GM23248 (cell line): ENCODE results near the gene RPL36A. TPM values are rescaled to one million over a fixed set of nuclear protein-coding genes. Genes with fewer than 3 reads are reported as not detected.

Experiments
- DNase-seq: peaks from one replicate; pipeline ENCODE4 v3.0.0-alpha.2; 2015
- H2AFZ ChIP-seq: fragments of 200-600 bp; sonication (generic); 2 replicates; pipeline ENCODE4 v1.6.1; 2016; ENCODE audit warnings: antibody characterized with exemption
- H3F3A ChIP-seq: fragments of 200-600 bp; sonication (generic); 2 replicates; pipeline ENCODE4 v1.6.1; 2016; ENCODE audit warnings: mild to moderate bottlenecking, antibody characterized with exemption, mixed run types; ENCODE audit not compliant: insufficient read depth
- H3K27ac ChIP-seq: fragments of 200-600 bp; sonication (generic); 2 replicates; pipeline ENCODE4 v1.5.1; 2016; ENCODE audit warnings: mild to moderate bottlenecking
- H3K27me3 ChIP-seq: fragments of 200-600 bp; sonication (generic); replicated peaks from 2 replicates; pipeline ENCODE4 v1.6.1; 2016; ENCODE audit warnings: mild to moderate bottlenecking; ENCODE audit not compliant: insufficient read depth
- H3K36me3 ChIP-seq: fragments of 200-600 bp; sonication (generic); 2 replicates; pipeline ENCODE4 v1.6.1; 2016; ENCODE audit warnings: low read depth, mild to moderate bottlenecking
- H3K4me1 ChIP-seq: fragments of 200-600 bp; sonication (generic); 2 replicates; pipeline ENCODE4 v1.6.1; 2016; ENCODE audit warnings: mild to moderate bottlenecking; ENCODE audit not compliant: insufficient read depth
- H3K4me2 ChIP-seq: fragments of 200-600 bp; sonication (generic); one replicate; pipeline ENCODE4 v1.6.1; 2016; ENCODE audit warnings: mild to moderate bottlenecking; ENCODE audit not compliant: unreplicated experiment
- H3K4me3 ChIP-seq: fragments of 200-600 bp; sonication (generic); 2 replicates; pipeline ENCODE4 v1.5.1; 2016; ENCODE audit warnings: mild to moderate bottlenecking
- H3K79me2 ChIP-seq: fragments of 200-600 bp; sonication (generic); 2 replicates; pipeline ENCODE4 v1.6.1; 2016; ENCODE audit warnings: mild to moderate bottlenecking; ENCODE audit not compliant: insufficient read depth
- H3K9ac ChIP-seq: fragments of 200-600 bp; sonication (generic); 2 replicates; pipeline ENCODE4 v1.6.1; 2016; ENCODE audit warnings: mild to moderate bottlenecking
- H3K9me2 ChIP-seq: fragments of 200-600 bp; sonication (generic); 2 replicates; pipeline ENCODE4 v1.6.1; 2016; ENCODE audit warnings: mixed run types, mild to moderate bottlenecking, moderate library complexity; ENCODE audit not compliant: insufficient read depth
- H3K9me3 ChIP-seq: fragments of 200-600 bp; sonication (generic); one replicate; pipeline ENCODE4 v1.6.1; 2017; ENCODE audit warnings: low read depth
- H4K20me1 ChIP-seq: fragments of 200-600 bp; sonication (generic); 2 replicates; pipeline ENCODE4 v1.6.0; 2016; ENCODE audit not compliant: insufficient read depth
- EZH2 ChIP-seq: fragments of 200-600 bp; sonication (generic); IDR thresholded peaks from 2 replicates; pipeline ENCODE4 v1.6.1; 2018; ENCODE audit warnings: antibody characterized with exemption, mild to moderate bottlenecking; ENCODE audit not compliant: insufficient read depth, poor library complexity, severe bottlenecking
- EZH2phosphoT487 ChIP-seq: fragments of 200-600 bp; sonication (generic); IDR thresholded peaks from 2 replicates; pipeline ENCODE4 v1.6.1; 2018; ENCODE audit warnings: antibody characterized with exemption, moderate library complexity, mild to moderate bottlenecking, low read depth; ENCODE audit not compliant: insufficient read depth
- WGBS, 2 experiments: methylation state at CpG; one replicate each; pipeline ENCODE4 v1.1.6; 2015 to 2017; ENCODE audit warnings: low lambda C conversion rate in 2 of 2, low coverage in 1 of 2; ENCODE audit errors: missing lambda C conversion rate in 2 of 2; 5-methylcytosine and 5-hydroxymethylcytosine counted together
- in situ Hi-C: fragments of 300-500 bp; cut with MboI; formaldehyde crosslinking; loops from 2 replicates; pipeline ENCODE4 v1.15.0; 2020
- polyA plus RNA-seq: library from polyadenylated mRNA; unstranded; fragments of >200 nt; fragmentation: Nextera tagmentation; extraction: Ambion mirVana; gene quantifications from 2 replicates; pipeline ENCODE4 v1.2.1, GENCODE V29; 2016
- total RNA-seq: library from RNA; depleted of rRNA; stranded (reverse); fragments of >200 nt; shearing (Covaris generic); gene quantifications from 2 replicates; pipeline ENCODE4 v1.2.3, GENCODE V29; 2014; rRNA removed

The RPL36A gene
- total and polyA plus RNA-seq, 2 experiments from 2014 or later = 240 to 331 TPM

- no peak for TF ChIP-seq EZH2phosphoT487
- TF ChIP-seq EZH2 = no peak
- peak overlapping the region; percentile 61 for H3K4me2 ChIP-seq
- H2AFZ ChIP-seq = no peak overlapping the region
- peak overlapping the region; percentile 74 for H3K27ac ChIP-seq
- H3K9me3 ChIP-seq = no peaks in the 10 kb centered on the region
- peaks cover 16% of the 10 kb centered on the region for H3F3A ChIP-seq
- no peaks in the 10 kb centered on the region for H3K79me2 ChIP-seq
- 47 to 55% methylated on average over 1 of the region's 1 CpG for WGBS, 2 experiments
- H3K27me3 ChIP-seq = no peaks in the 10 kb centered on the region
- no peaks in the 10 kb centered on the region for H3K9me2 ChIP-seq
- no peaks in the 10 kb centered on the region for H4K20me1 ChIP-seq
- DNase-seq = peak; percentile 61
- H3K4me3 ChIP-seq = no peak overlapping the region
- in situ Hi-C loops = no loop called here
- H3K36me3 ChIP-seq = no peaks in the 10 kb centered on the region
- peaks cover 14% of the 10 kb centered on the region for H3K4me1 ChIP-seq
- no peak overlapping the region; the same call in 1 of the 2 replicates for H3K9ac ChIP-seq
These were observed 39.1 kb downstream of the RPL36A start for GRCh38 chrX:101429934-101430333.

GRCh38 chrX:101430457-101431078 is 39.8 kb downstream of the RPL36A start:
- peaks cover 14% of the 10 kb centered on the region for H3K4me1 ChIP-seq
- no peak overlapping the region for H3K4me3 ChIP-seq
- peaks cover 16% of the 10 kb centered on the region for H3F3A ChIP-seq
- 88 to 90% methylated on average over 2 of the region's 2 CpGs for WGBS, 2 experiments
- no peaks in the 10 kb centered on the region for H3K79me2 ChIP-seq
- H3K4me2 ChIP-seq = peak overlapping the region; percentile 61
- no peaks in the 10 kb centered on the region for H3K27me3 ChIP-seq
- no peak overlapping the region for H2AFZ ChIP-seq
- H3K36me3 ChIP-seq = no peaks in the 10 kb centered on the region
- in situ Hi-C loops = no loop called here
- DNase-seq = peak; percentile 59
- TF ChIP-seq EZH2 (no peak), EZH2phosphoT487 (no peak)
- H3K9ac ChIP-seq = no peak overlapping the region; the same call in 1 of the 2 replicates
- H4K20me1 ChIP-seq = no peaks in the 10 kb centered on the region
- H3K27ac ChIP-seq = peak overlapping the region; percentile 74
- H3K9me2 ChIP-seq = no peaks in the 10 kb centered on the region
- H3K9me3 ChIP-seq = no peaks in the 10 kb centered on the region

- Histone ChIP-seq H3K9ac (no peak overlapping the region), H3K4me2 (no peak overlapping the region), H3K36me3 (no peaks in the 10 kb centered on the region), H3K9me3 (no peaks in the 10 kb centered on the region), H3K9me2 (no peaks in the 10 kb centered on the region), H3K4me1 (no peaks in the 10 kb centered on the region), H2AFZ (no peak overlapping the region), H3K79me2 (no peaks in the 10 kb centered on the region), H3K4me3 (no peak overlapping the region), H3F3A (no peaks in the 10 kb centered on the region), H3K27me3 (no peaks in the 10 kb centered on the region), H3K27ac (no peak overlapping the region), H4K20me1 (no peaks in the 10 kb centered on the region)
- no peak for TF ChIP-seq EZH2
- no peak for TF ChIP-seq EZH2phosphoT487
- WGBS, 2 experiments = 100% methylated on average over 2 of the region's 2 CpGs
- DNase-seq = no peak
- in situ Hi-C loops = no loop called here
These were observed 51.3 kb downstream of the RPL36A start for GRCh38 chrX:101442085-101442484.

Other genes starting within 250 kb of the RPL36A start
- 0.22 TPM in 1 of 2 replicates, not detected in the other for gene DRP2, start 171.2 kb upstream of the RPL36A start, total RNA-seq
- 0.18 and 0.21 TPM in 2 replicates for gene DRP2, start 171.2 kb upstream of the RPL36A start, polyA plus RNA-seq
- 0.25 and 0.43 TPM in 2 replicates for gene TAF7L, start 99.7 kb upstream of the RPL36A start, total RNA-seq
- 0.23 and 0.53 TPM in 2 replicates for gene TAF7L, start 99.7 kb upstream of the RPL36A start, polyA plus RNA-seq
- gene TIMM8A, start 42.3 kb upstream of the RPL36A start, total RNA-seq = 1.9 and 14.9 TPM in 2 replicates
- 15.7 and 18.5 TPM in 2 replicates for gene TIMM8A, start 42.3 kb upstream of the RPL36A start, polyA plus RNA-seq
- gene BTK, start 4.8 kb upstream of the RPL36A start, total RNA-seq = not detected in 2 replicates
- gene BTK, start 4.8 kb upstream of the RPL36A start, polyA plus RNA-seq = 0.23 TPM in 1 of 2 replicates, not detected in the other
- gene GLA, start 16.9 kb downstream of the RPL36A start, total RNA-seq = 27.1 and 36.6 TPM in 2 replicates
- gene GLA, start 16.9 kb downstream of the RPL36A start, polyA plus RNA-seq = 20.4 and 26.6 TPM in 2 replicates
- gene HNRNPH2, start 17.2 kb downstream of the RPL36A start, total RNA-seq = 53.1 and 59.0 TPM in 2 replicates
- 97.8 and 99.7 TPM in 2 replicates for gene HNRNPH2, start 17.2 kb downstream of the RPL36A start, polyA plus RNA-seq
- 1.8 and 2.3 TPM in 2 replicates for gene ARMCX4, start 94.4 kb downstream of the RPL36A start, total RNA-seq
- gene ARMCX4, start 94.4 kb downstream of the RPL36A start, polyA plus RNA-seq = 3.0 and 3.7 TPM in 2 replicates
- gene ARMCX1, start 159.5 kb downstream of the RPL36A start, total RNA-seq = 29.0 and 30.0 TPM in 2 replicates
- 27.5 and 29.8 TPM in 2 replicates for gene ARMCX1, start 159.5 kb downstream of the RPL36A start, polyA plus RNA-seq
- gene ARMCX6, start 227.0 kb downstream of the RPL36A start, total RNA-seq = 27.7 and 42.3 TPM in 2 replicates
- gene ARMCX6, start 227.0 kb downstream of the RPL36A start, polyA plus RNA-seq = 55.7 and 60.2 TPM in 2 replicates
- 67.4 and 87.6 TPM in 2 replicates for gene ARMCX3, start 232.1 kb downstream of the RPL36A start, total RNA-seq
- 93.3 and 95.4 TPM in 2 replicates for gene ARMCX3, start 232.1 kb downstream of the RPL36A start, polyA plus RNA-seq